ENCODE data around the gene KLF14. TPM values are rescaled to one million over a fixed set of nuclear protein-coding genes. Genes with fewer than 3 reads are reported as not detected.

The KLF14 gene
- polyA plus RNA-seq (2012; rRNA removed), result 0.02 TPM in 1 of 2 replicates, not detected in the other
- polyA plus RNA-seq (2012; cell fraction: cytosol; rRNA removed), result 0.03 TPM in 2 replicates
- polyA plus RNA-seq (2012; cell fraction: nucleus; rRNA removed), result 0.02 and 0.05 TPM in 2 replicates

DNA sequence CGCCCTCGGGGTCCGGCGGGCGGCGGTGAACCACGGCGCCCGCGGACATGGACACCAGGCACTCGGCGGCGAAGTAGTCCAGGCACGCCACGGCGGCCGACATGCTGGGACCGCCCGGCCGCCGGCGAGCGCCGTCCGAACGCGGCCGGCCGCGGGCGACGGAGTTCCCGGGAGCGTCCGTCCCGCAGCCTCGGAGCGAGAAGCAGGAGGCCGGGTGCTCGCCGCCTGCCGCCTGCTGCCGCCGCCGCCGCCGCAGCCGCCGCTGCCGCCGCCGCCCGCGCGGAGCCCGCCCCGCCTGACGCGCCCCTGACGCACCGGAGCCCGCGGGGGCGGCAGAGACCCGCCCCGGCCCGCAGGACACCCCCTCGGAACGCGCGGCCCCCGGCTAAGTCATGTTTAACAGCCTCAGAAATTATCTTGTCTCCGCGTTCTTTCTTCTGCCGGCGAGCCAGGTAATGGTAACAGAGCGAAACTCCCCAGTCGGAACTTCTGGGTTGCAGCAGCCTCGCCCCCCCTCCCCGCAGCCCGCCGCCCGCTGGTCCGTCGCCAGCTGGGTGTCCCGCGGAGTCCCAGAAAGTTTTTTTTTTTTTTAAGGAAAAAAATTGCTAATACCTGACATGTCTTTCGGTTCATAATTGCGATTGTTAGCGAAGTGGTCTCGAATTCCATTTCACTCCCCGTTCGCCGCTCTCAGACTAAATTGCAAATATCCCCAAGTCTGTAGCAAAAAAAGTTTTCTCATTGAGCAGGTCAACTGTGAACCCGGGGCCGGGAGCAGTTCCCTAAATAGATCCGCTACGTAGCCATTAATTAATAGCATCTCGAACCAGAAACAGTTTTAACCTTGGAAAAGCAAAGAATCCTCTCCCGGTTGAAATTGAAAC lies at the start of gene KLF14:
Gene KLF14, minus strand, starts transcription at position 277 of the 884 bp plus-strand sequence. Its CDS starts 174 bp downstream, at position 103.
- Histone ChIP-seq H3K9me3 (no peaks in the 10 kb centered on the region), H3K4me3 (ENCODE audit: low read depth in 2 of 2, low read length in 1 of 2) (peak within 1 kb of the TSS; percentile 58 to 63), H4K20me1 (ENCODE audit: insufficient read depth) (no peaks in the 10 kb centered on the region), H3K27ac (ENCODE audit: low read depth in 2 of 2, low read length in 1 of 2) (no peak within 1 kb of the TSS), H3K4me1 (ENCODE audit: control insufficient read depth in 1 of 2, insufficient read depth in 2 of 2, low read depth in 1 of 2, low read length in 1 of 2) (peaks cover 0 to 8% of the 10 kb centered on the region in 2 experiments; a peak in 2 of 4 replicates), H3K27me3 (ENCODE audit: insufficient read depth) (peaks cover 86% of the 10 kb centered on the region), H3K9ac (no peak within 1 kb of the TSS), H3F3A (replicated peaks; ENCODE audit: insufficient read depth) (peaks cover 4% of the 10 kb centered on the region), H3K36me3 (replicated peaks in 1 of 2; ENCODE audit: control insufficient read depth in 1 of 2, insufficient read depth in 2 of 2, low read length in 1 of 2) (no peaks in the 10 kb centered on the region), H3K9me2 (no peaks in the 10 kb centered on the region), H3K79me2 (ENCODE audit: insufficient read depth) (no peaks in the 10 kb centered on the region), H3K4me2 (peak within 1 kb of the TSS; percentile 69), H2AFZ (ENCODE audit: low read depth) (peak within 1 kb of the TSS; percentile 68)
- 10% methylated on average over 36 of the region's 100 CpGs for WGBS (ENCODE audit: low lambda C conversion rate)
- CTCF ChIA-PET, result interaction anchor here (0.8 to 2.5 kb wide), 12 partner anchors 7 to 664 kb away, joined by 3 to 13 read pairs (median 4); partner anchors contain the start of genes KLHDC10 and TMEM209
- no peak for TF ChIP-seq TCF12 (IDR thresholded peaks at IDR 0.05)
- TF ChIP-seq SIN3A (IDR thresholded peaks at IDR 0.05; ENCODE audit: borderline replicate concordance, low read depth, low read length), result no peak
- TF ChIP-seq YY1 (IDR thresholded peaks at IDR 0.05; ENCODE audit: low read depth), result 0 out of 2 replicates have a peak, but pooled peaks have one; percentile 26
- POLR2A ChIA-PET, result no interaction called here
- peak; percentile 88 for DNase-seq

DNA sequence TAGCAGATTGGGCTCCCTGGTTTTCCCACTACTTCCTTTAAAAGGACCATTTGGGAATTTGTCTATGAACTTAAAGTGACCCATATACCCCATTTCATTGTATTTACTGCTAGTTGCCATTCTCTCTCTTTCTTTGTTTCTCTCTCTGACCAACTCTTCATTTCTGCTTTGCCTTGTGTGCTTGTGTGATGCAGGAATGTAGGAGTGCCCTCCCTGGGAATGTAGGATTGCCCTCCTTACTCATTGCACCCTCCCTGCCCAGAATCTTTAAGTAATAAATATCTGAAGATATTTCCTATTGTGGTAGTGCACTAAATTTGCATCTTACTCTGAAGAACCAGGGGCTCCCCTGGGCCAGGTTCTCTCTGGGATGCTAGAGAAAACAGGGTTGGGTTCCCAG lies 47.3 kb upstream of the KLF14 start:
- H2AFZ ChIP-seq (ENCODE audit: low read depth), result no peak overlapping the region

More for the DNA sequence above, 47.3 kb upstream of the KLF14 start:
- H3K27ac ChIP-seq (ENCODE audit: low read depth in 2 of 2, low read length in 1 of 2), result no peak overlapping the region
- no peaks in the 10 kb centered on the region for H3K9me3 ChIP-seq
- H3F3A ChIP-seq (replicated peaks; ENCODE audit: insufficient read depth), result no peaks in the 10 kb centered on the region
- CTCF ChIA-PET, result no interaction called here
- H4K20me1 ChIP-seq (ENCODE audit: insufficient read depth), result no peaks in the 10 kb centered on the region
- H3K4me2 ChIP-seq, result no peak overlapping the region
- POLR2A ChIA-PET, result no interaction called here
- no peak for TF ChIP-seq CHD2 (IDR thresholded peaks at IDR 0.05; ENCODE audit: low read length, partially characterized antibody)
- no peak for TF ChIP-seq POLR2AphosphoS5 (IDR thresholded peaks at IDR 0.05; ENCODE audit: low read depth, low read length)
- TF ChIP-seq, protein P1, sequence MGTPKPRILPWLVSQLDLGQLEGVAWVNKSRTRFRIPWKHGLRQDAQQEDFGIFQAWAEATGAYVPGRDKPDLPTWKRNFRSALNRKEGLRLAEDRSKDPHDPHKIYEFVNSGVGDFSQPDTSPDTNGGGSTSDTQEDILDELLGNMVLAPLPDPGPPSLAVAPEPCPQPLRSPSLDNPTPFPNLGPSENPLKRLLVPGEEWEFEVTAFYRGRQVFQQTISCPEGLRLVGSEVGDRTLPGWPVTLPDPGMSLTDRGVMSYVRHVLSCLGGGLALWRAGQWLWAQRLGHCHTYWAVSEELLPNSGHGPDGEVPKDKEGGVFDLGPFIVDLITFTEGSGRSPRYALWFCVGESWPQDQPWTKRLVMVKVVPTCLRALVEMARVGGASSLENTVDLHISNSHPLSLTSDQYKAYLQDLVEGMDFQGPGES (IDR thresholded peaks at IDR 0.05; ENCODE audit: low read depth, low read length), result no peak
- TF ChIP-seq NFIC (IDR thresholded peaks at IDR 0.05; ENCODE audit: borderline replicate concordance), result no peak
- TF ChIP-seq GABPA (IDR thresholded peaks at IDR 0.05; ENCODE audit: low read depth), result no peak
- TF ChIP-seq FOSL2 (IDR thresholded peaks at IDR 0.05; ENCODE audit: borderline replicate concordance, low read depth), result no peak
- TF ChIP-seq, protein P2, sequence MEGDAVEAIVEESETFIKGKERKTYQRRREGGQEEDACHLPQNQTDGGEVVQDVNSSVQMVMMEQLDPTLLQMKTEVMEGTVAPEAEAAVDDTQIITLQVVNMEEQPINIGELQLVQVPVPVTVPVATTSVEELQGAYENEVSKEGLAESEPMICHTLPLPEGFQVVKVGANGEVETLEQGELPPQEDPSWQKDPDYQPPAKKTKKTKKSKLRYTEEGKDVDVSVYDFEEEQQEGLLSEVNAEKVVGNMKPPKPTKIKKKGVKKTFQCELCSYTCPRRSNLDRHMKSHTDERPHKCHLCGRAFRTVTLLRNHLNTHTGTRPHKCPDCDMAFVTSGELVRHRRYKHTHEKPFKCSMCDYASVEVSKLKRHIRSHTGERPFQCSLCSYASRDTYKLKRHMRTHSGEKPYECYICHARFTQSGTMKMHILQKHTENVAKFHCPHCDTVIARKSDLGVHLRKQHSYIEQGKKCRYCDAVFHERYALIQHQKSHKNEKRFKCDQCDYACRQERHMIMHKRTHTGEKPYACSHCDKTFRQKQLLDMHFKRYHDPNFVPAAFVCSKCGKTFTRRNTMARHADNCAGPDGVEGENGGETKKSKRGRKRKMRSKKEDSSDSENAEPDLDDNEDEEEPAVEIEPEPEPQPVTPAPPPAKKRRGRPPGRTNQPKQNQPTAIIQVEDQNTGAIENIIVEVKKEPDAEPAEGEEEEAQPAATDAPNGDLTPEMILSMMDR (IDR thresholded peaks at IDR 0.05), result no peak
- no peak for TF ChIP-seq FOXJ3 (CRISPR knock-in tag; IDR thresholded peaks at IDR 0.05)
- TF ChIP-seq GATA2 (CRISPR knock-in tag; IDR thresholded peaks at IDR 0.05), result no peak
- TF ChIP-seq, protein P3, sequence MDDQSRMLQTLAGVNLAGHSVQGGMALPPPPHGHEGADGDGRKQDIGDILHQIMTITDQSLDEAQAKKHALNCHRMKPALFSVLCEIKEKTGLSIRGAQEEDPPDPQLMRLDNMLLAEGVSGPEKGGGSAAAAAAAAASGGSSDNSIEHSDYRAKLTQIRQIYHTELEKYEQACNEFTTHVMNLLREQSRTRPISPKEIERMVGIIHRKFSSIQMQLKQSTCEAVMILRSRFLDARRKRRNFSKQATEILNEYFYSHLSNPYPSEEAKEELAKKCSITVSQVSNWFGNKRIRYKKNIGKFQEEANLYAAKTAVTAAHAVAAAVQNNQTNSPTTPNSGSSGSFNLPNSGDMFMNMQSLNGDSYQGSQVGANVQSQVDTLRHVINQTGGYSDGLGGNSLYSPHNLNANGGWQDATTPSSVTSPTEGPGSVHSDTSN (IDR thresholded peaks at IDR 0.05), result no peak
- TF ChIP-seq ELF1 (IDR thresholded peaks at IDR 0.05), result no peak
- TF ChIP-seq, protein P4, sequence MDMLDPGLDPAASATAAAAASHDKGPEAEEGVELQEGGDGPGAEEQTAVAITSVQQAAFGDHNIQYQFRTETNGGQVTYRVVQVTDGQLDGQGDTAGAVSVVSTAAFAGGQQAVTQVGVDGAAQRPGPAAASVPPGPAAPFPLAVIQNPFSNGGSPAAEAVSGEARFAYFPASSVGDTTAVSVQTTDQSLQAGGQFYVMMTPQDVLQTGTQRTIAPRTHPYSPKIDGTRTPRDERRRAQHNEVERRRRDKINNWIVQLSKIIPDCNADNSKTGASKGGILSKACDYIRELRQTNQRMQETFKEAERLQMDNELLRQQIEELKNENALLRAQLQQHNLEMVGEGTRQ (IDR thresholded peaks at IDR 0.05; ENCODE audit: borderline replicate concordance, low read depth, low read length), result no peak
- TF ChIP-seq, protein P5, sequence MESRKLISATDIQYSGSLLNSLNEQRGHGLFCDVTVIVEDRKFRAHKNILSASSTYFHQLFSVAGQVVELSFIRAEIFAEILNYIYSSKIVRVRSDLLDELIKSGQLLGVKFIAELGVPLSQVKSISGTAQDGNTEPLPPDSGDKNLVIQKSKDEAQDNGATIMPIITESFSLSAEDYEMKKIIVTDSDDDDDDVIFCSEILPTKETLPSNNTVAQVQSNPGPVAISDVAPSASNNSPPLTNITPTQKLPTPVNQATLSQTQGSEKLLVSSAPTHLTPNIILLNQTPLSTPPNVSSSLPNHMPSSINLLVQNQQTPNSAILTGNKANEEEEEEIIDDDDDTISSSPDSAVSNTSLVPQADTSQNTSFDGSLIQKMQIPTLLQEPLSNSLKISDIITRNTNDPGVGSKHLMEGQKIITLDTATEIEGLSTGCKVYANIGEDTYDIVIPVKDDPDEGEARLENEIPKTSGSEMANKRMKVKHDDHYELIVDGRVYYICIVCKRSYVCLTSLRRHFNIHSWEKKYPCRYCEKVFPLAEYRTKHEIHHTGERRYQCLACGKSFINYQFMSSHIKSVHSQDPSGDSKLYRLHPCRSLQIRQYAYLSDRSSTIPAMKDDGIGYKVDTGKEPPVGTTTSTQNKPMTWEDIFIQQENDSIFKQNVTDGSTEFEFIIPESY (IDR thresholded peaks at IDR 0.05; ENCODE audit: borderline replicate concordance, low read depth), result no peak
- TF ChIP-seq RAD21 (IDR thresholded peaks at IDR 0.05; ENCODE audit: low read length), result no peak
- no peak for TF ChIP-seq RCOR1 (IDR thresholded peaks at IDR 0.05; ENCODE audit: low read length)
- TF ChIP-seq TAF1 (IDR thresholded peaks at IDR 0.05; ENCODE audit: borderline replicate concordance, low read depth, low read length), result no peak
- TF ChIP-seq JUND (IDR thresholded peaks at IDR 0.05), result no peak
- TF ChIP-seq FOXM1 (IDR thresholded peaks at IDR 0.05; ENCODE audit: low read depth), result no peak
- H3K27me3 ChIP-seq (ENCODE audit: insufficient read depth), result no peaks in the 10 kb centered on the region; the same call in none of the 2 replicates
- no peak overlapping the region for H3K9ac ChIP-seq
- H3K79me2 ChIP-seq (ENCODE audit: insufficient read depth), result no peaks in the 10 kb centered on the region
- H3K9me2 ChIP-seq, result no peaks in the 10 kb centered on the region
- H3K4me3 ChIP-seq (ENCODE audit: low read depth in 2 of 2, low read length in 1 of 2), result no peak overlapping the region
- no peak for DNase-seq
- H3K36me3 ChIP-seq (replicated peaks in 1 of 2; ENCODE audit: control insufficient read depth in 1 of 2, insufficient read depth in 2 of 2, low read length in 1 of 2), result no peaks in the 10 kb centered on the region
- no peaks in the 10 kb centered on the region for H3K4me1 ChIP-seq (ENCODE audit: control insufficient read depth in 1 of 2, insufficient read depth in 2 of 2, low read depth in 1 of 2, low read length in 1 of 2)

Measured in SK-N-SH (cell line).